GM21360 (cell line): ENCODE results near the gene LIN52.

ENCODE experiments used
- ATAC-seq: cut with Tn5 transposase; IDR thresholded peaks from one replicate; pipeline ENCODE4 v1.9.1; 2021; ENCODE audit warnings: mild to moderate bottlenecking, moderate library complexity; ENCODE audit not compliant: unreplicated experiment

Gene LIN52

GRCh38 chr14:74190927-74191575, 106.3 kb downstream of the LIN52 start:
- no peak for ATAC-seq

GRCh38 chr14:74194506-74195274, 109.9 kb downstream of the LIN52 start:
- no peak for ATAC-seq

GRCh38 chr14:74195623-74196022, 110.9 kb downstream of the LIN52 start:
- ATAC-seq = no peak

GRCh38 chr14:74198441-74199234, 113.9 kb downstream of the LIN52 start:
- no peak for ATAC-seq

GRCh38 chr14:74202113-74202512, 117.4 kb downstream of the LIN52 start:
- ATAC-seq = no peak

GRCh38 chr14:74203639-74204038, 118.9 kb downstream of the LIN52 start:
- no peak for ATAC-seq

GRCh38 chr14:74204491-74204890, 119.7 kb downstream of the LIN52 start:
- no peak for ATAC-seq

- no peak for ATAC-seq
These were observed 121.1 kb downstream of the LIN52 start for GRCh38 chr14:74205882-74206281.

GRCh38 chr14:74207943-74208342, 123.2 kb downstream of the LIN52 start:
- no peak for ATAC-seq

GRCh38 chr14:74208642-74209041, 123.9 kb downstream of the LIN52 start:
- no peak for ATAC-seq

GRCh38 chr14:74211945-74212580, 127.3 kb downstream of the LIN52 start:
- ATAC-seq = no peak

- no peak for ATAC-seq
These were observed 129.4 kb downstream of the LIN52 start for GRCh38 chr14:74213907-74214803.

GRCh38 chr14:74216671-74217070, 131.9 kb downstream of the LIN52 start:
- no peak for ATAC-seq

- no peak for ATAC-seq
These were observed 133.1 kb downstream of the LIN52 start for GRCh38 chr14:74217672-74218448.

- ATAC-seq = no peak
These were observed 133.7 kb downstream of the LIN52 start for GRCh38 chr14:74218462-74218861.

- no peak for ATAC-seq
These were observed 134.8 kb downstream of the LIN52 start for GRCh38 chr14:74219277-74220205.

- ATAC-seq = no peak
These were observed 136.2 kb downstream of the LIN52 start for GRCh38 chr14:74220991-74221390.

- no peak for ATAC-seq
These were observed 137.0 kb downstream of the LIN52 start for GRCh38 chr14:74221741-74222140.
